GM12865 (cell line): Measurements from ENCODE around the gene MS4A5.
A peak's percentile ranks its signal among the peaks of the same experiment; 100 is the strongest.

Experiments
- DNase-seq: peaks from one replicate; pipeline ENCODE4 v3.0.0; 2010; ENCODE audit warnings: low read depth
- H3K4me3 ChIP-seq: 2 replicates; pipeline ENCODE4 v1.5.1; 2011; ENCODE audit warnings: mild to moderate bottlenecking, low read depth, low read length, control low read depth
- CTCF ChIP-seq: IDR thresholded peaks from 2 replicates; pipeline ENCODE4 v1.5.1; 2011; ENCODE audit warnings: low read length, control low read depth, low read depth, inconsistent platforms; ENCODE audit not compliant: insufficient read depth; ENCODE audit errors: missing control alignments

MS4A5 gene

GRCh38 chr11:60429272-60429671 lies at the start of gene MS4A5:
Gene MS4A5 (plus strand): TSS chr11:60429572. CDS start chr11:60429675, 103 bp downstream.
- no peak for DNase-seq
- TF ChIP-seq CTCF, result no peak

GRCh38 chr11:60389279-60389910 lies 40.0 kb upstream of the MS4A5 start:
- TF ChIP-seq CTCF, result no peak

More at GRCh38 chr11:60429272-60429671, at the start of gene MS4A5:
- H3K4me3 ChIP-seq, result no peak within 1 kb of the TSS

GRCh38 chr11:60390419-60390818 lies 39.0 kb upstream of the MS4A5 start:
- TF ChIP-seq CTCF, result no peak
- DNase-seq, result peak; percentile 9
- no peak overlapping the region for H3K4me3 ChIP-seq

More at GRCh38 chr11:60389279-60389910, 40.0 kb upstream of the MS4A5 start:
- DNase-seq, result peak; percentile 82
- H3K4me3 ChIP-seq, result no peak overlapping the region

GRCh38 chr11:60392361-60392760 lies 37.0 kb upstream of the MS4A5 start:
- no peak overlapping the region for H3K4me3 ChIP-seq
- no peak for TF ChIP-seq CTCF
- DNase-seq, result no peak

- DNase-seq, result no peak
Observed at GRCh38 chr11:60393016-60393415, 36.4 kb upstream of the MS4A5 start.

GRCh38 chr11:60394666-60395380 lies 34.5 kb upstream of the MS4A5 start:
- no peak for TF ChIP-seq CTCF
- no peak overlapping the region for H3K4me3 ChIP-seq

More at GRCh38 chr11:60393016-60393415, 36.4 kb upstream of the MS4A5 start:
- H3K4me3 ChIP-seq, result no peak overlapping the region
- no peak for TF ChIP-seq CTCF

More at GRCh38 chr11:60394666-60395380, 34.5 kb upstream of the MS4A5 start:
- DNase-seq, result no peak
